PFSK-1 (cell line): ENCODE measurements around the gene FUNDC2.

Experiments used
- FOXP2 ChIP-seq: optimal IDR thresholded peaks from 2 replicates; pipeline ENCODE3; 2011; ENCODE audit warnings: borderline replicate concordance, control low read depth, inconsistent platforms; ENCODE audit not compliant: insufficient read depth; ENCODE audit errors: extremely low read length, extremely low read depth
- POLR2AphosphoS5 ChIP-seq: IDR thresholded peaks from 2 replicates; pipeline ENCODE4 v1.6.1; 2012; ENCODE audit warnings: low read depth, mild to moderate bottlenecking, control low read depth, low read length, moderate library complexity
- SIN3A ChIP-seq: IDR thresholded peaks from 2 replicates; pipeline ENCODE4 v1.6.1; 2012; ENCODE audit warnings: mild to moderate bottlenecking, low read length, moderate library complexity, borderline replicate concordance; ENCODE audit not compliant: insufficient read depth
- TAF1 ChIP-seq: IDR thresholded peaks from 2 replicates; pipeline ENCODE4 v1.6.1; 2012; ENCODE audit warnings: low read length, control low read depth, borderline replicate concordance; ENCODE audit not compliant: insufficient read depth
- TF ChIP-seq, protein P1 (sequence below), 2 experiments: IDR thresholded peaks; 2 replicates each; pipeline versions ENCODE4 v1.6.1 to v1.8.0; 2011 to 2012; ENCODE audit warnings: low read depth in 2 of 2, low read length in 2 of 2, control low read depth in 1 of 2, inconsistent platforms in 1 of 2, mild to moderate bottlenecking in 1 of 2, moderate library complexity in 1 of 2; ENCODE audit not compliant: insufficient read depth in 1 of 2

Gene FUNDC2

DNA sequence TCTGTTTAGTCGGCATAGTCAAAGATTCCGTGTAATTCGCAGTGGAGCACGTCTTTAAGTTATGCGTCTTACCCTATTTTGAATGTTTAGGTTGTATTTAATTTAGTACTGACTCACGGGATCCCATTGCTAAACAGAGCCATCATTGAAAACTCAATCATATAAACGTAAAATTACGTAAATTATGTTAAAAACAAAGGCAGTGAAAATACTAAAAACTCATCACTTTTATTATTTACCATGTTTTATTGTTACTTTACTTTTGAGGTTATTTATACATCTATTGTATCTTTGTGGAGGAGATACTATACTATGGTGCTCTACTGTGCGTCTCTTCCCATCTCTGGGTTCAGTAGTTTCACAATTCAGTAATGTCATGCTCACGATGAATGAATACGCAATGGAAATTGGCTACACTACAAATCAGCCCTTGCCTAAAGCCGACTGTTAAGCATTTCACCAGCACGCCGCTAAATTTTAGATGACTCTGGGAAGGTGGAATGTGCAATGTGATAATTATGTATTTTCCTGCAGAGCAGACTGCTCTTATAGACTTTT is 944 bp downstream of the FUNDC2 start:
- TF ChIP-seq SIN3A, result no peak
- no peak for TF ChIP-seq TAF1
- TF ChIP-seq, protein P1, sequence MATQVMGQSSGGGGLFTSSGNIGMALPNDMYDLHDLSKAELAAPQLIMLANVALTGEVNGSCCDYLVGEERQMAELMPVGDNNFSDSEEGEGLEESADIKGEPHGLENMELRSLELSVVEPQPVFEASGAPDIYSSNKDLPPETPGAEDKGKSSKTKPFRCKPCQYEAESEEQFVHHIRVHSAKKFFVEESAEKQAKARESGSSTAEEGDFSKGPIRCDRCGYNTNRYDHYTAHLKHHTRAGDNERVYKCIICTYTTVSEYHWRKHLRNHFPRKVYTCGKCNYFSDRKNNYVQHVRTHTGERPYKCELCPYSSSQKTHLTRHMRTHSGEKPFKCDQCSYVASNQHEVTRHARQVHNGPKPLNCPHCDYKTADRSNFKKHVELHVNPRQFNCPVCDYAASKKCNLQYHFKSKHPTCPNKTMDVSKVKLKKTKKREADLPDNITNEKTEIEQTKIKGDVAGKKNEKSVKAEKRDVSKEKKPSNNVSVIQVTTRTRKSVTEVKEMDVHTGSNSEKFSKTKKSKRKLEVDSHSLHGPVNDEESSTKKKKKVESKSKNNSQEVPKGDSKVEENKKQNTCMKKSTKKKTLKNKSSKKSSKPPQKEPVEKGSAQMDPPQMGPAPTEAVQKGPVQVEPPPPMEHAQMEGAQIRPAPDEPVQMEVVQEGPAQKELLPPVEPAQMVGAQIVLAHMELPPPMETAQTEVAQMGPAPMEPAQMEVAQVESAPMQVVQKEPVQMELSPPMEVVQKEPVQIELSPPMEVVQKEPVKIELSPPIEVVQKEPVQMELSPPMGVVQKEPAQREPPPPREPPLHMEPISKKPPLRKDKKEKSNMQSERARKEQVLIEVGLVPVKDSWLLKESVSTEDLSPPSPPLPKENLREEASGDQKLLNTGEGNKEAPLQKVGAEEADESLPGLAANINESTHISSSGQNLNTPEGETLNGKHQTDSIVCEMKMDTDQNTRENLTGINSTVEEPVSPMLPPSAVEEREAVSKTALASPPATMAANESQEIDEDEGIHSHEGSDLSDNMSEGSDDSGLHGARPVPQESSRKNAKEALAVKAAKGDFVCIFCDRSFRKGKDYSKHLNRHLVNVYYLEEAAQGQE (IDR thresholded peaks at IDR 0.05; ENCODE audit: insufficient read depth in 1 of 2, low read depth in 2 of 2, low read length in 2 of 2), result no peak
- no peak for TF ChIP-seq FOXP2
- no peak for TF ChIP-seq POLR2AphosphoS5

DNA sequence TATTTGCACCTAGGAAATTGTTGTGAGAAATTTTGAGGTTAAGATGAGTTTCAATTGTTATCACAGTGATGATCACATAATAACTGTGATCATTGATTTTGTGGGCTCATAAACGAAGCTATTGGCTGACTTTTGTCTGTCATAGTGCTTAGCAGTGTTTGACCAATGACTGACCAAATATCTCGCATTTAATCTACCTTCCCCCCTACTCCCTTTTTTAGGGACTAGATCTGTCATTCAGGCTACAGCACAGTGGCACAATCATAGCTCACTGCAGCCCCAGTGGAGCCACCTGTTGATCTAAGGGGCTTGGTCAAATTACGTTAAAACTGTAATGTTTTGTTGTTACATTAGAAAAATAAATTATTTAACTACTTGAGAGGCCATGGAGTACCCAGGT is 1.5 kb downstream of the FUNDC2 start:
- TF ChIP-seq FOXP2, result no peak
- no peak for TF ChIP-seq POLR2AphosphoS5
- no peak for TF ChIP-seq TAF1
- TF ChIP-seq, protein P1 (IDR thresholded peaks at IDR 0.05; ENCODE audit: insufficient read depth in 1 of 2, low read depth in 2 of 2, low read length in 2 of 2), result no peak
- no peak for TF ChIP-seq SIN3A

DNA sequence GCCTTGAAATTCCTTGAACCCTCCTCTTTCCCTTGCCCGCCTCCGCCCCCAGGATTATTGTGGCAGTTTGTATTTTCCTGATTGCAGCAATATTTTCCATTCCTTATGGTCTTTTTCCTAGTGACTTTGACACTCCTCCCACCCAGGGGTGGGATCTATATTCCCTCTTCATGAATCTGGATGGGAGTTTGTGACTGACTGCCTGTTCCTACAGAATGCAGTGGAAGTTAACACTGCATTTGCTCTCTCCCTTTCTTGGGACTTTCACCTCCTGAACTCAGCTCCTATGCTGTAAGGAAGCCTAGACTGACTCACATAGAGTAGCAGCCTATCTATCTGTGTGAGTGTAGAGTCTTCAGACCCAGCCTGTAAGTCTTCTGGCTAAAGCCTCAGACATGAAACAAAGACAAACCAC is 2.2 kb downstream of the FUNDC2 start:
- no peak for TF ChIP-seq POLR2AphosphoS5

DNA sequence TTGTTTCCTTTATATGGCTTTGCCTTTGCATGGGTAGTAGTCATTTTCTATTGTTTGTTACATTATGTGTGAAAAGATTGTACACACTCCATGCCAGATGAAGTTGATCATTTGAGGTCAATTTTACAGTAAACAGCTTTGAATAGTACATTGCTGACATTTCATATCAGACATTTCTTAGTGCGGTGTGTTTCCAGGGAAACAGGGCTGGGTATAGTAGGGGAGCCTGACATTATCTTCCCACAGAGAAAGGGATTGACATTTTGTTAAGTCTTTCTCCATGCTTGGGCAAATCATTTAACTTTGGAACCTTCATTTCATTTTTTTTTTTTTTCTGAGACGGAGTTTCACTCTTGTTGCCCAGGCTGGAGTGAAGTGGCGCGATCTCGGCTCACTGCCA is 5.0 kb downstream of the FUNDC2 start:
- TF ChIP-seq FOXP2, result no peak
- TF ChIP-seq SIN3A, result no peak
- TF ChIP-seq, protein P1 (IDR thresholded peaks at IDR 0.05; ENCODE audit: insufficient read depth in 1 of 2, low read depth in 2 of 2, low read length in 2 of 2), result no peak
- no peak for TF ChIP-seq TAF1
- no peak for TF ChIP-seq POLR2AphosphoS5

DNA sequence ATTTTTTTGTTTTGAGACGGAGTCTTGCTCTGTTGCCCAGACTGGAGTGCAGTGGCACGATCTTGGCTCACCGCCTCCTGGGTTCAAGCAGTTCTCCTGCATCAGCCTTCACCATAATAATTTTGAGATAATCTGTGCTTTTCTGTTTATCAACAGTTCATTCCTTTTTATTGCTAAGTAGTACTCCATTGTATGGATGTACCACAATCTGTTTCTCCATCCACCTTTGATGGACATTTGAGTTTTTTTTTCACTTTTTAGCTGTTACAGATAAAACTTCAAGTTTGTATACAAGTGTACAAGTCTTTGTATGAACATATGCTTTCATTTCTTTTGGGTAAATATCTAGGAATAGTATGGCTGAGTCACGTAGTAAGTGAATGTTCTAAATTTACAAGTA is 9.0 kb downstream of the FUNDC2 start:
- TF ChIP-seq TAF1 (no peak), FOXP2 (no peak), SIN3A (no peak), POLR2AphosphoS5 (no peak)
- TF ChIP-seq, protein P1 (IDR thresholded peaks at IDR 0.05; ENCODE audit: insufficient read depth in 1 of 2, low read depth in 2 of 2, low read length in 2 of 2), result no peak
